Stimulated activated CD4-positive, alpha-beta T cell treated with anti-CD3 and anti-CD28 coated beads, Interleukin-4, amount 100 ng/mL, for 48 hours (primary cell): ENCODE results near the gene MRPL42.
"Not testable (repeated sequence)": the region's sequence is repeated elsewhere in the genome, so short reads cannot be mapped to it uniquely, and the experiment has no call there.

Source experiments
- DNase-seq, 2 donors: peaks; one replicate each; pipeline ENCODE4 v3.0.0-alpha.2; 2020; ENCODE audit warnings: low read depth in 2 of 2

MRPL42 gene

GRCh38 chr12:93447555-93448290 lies 19.6 kb upstream of the MRPL42 start:
- no peak for DNase-seq

- DNase-seq, result no peak
Observed at GRCh38 chr12:93448796-93449195, 18.5 kb upstream of the MRPL42 start.

- DNase-seq, result no peak
Observed at GRCh38 chr12:93449277-93449676, 18.0 kb upstream of the MRPL42 start.

GRCh38 chr12:93451423-93452158 lies 15.7 kb upstream of the MRPL42 start:
- no peak for DNase-seq

GRCh38 chr12:93453633-93454032 lies 13.7 kb upstream of the MRPL42 start:
- DNase-seq, result no peak

- DNase-seq, result no peak
Observed at GRCh38 chr12:93456077-93456476, 11.2 kb upstream of the MRPL42 start.

- no peak for DNase-seq
Observed at GRCh38 chr12:93459097-93459496, 8.2 kb upstream of the MRPL42 start.

GRCh38 chr12:93460003-93460402 lies 7.3 kb upstream of the MRPL42 start:
- DNase-seq, result no peak

- DNase-seq, result no peak
Observed at GRCh38 chr12:93460902-93461301, 6.4 kb upstream of the MRPL42 start.

GRCh38 chr12:93461503-93461902 lies 5.8 kb upstream of the MRPL42 start:
- DNase-seq, result no peak

- no peak for DNase-seq
Observed at GRCh38 chr12:93465841-93466240, 1.5 kb upstream of the MRPL42 start.

GRCh38 chr12:93466625-93467350 lies 526 bp upstream of the MRPL42 start:
- no peak for DNase-seq

GRCh38 chr12:93468008-93468371 lies 676 bp downstream of the MRPL42 start:
- DNase-seq, result no peak

GRCh38 chr12:93469386-93469785 lies 2.1 kb downstream of the MRPL42 start:
- no peak for DNase-seq

- no peak for DNase-seq
Observed at GRCh38 chr12:93476555-93476954, 9.2 kb downstream of the MRPL42 start.

- DNase-seq, result no peak
Observed at GRCh38 chr12:93482721-93483120, 15.4 kb downstream of the MRPL42 start.

- no peak for DNase-seq
Observed at GRCh38 chr12:93483151-93483807, 16.0 kb downstream of the MRPL42 start.

- DNase-seq, result no peak
Observed at GRCh38 chr12:93484315-93484981, 17.1 kb downstream of the MRPL42 start.

- not testable (repeated sequence) for DNase-seq
Observed at GRCh38 chr12:93492808-93493207, 25.5 kb downstream of the MRPL42 start.

- DNase-seq, result no peak
Observed at GRCh38 chr12:93494096-93494495, 26.8 kb downstream of the MRPL42 start.

- no peak for DNase-seq
Observed at GRCh38 chr12:93497456-93497855, 30.1 kb downstream of the MRPL42 start.

GRCh38 chr12:93498813-93499212 lies 31.5 kb downstream of the MRPL42 start:
- not testable (repeated sequence) for DNase-seq
